ENCODE results near the gene FGFR4.
A peak's percentile ranks its signal among the peaks of the same experiment; 100 is the strongest.

FGFR4 gene

DNA sequence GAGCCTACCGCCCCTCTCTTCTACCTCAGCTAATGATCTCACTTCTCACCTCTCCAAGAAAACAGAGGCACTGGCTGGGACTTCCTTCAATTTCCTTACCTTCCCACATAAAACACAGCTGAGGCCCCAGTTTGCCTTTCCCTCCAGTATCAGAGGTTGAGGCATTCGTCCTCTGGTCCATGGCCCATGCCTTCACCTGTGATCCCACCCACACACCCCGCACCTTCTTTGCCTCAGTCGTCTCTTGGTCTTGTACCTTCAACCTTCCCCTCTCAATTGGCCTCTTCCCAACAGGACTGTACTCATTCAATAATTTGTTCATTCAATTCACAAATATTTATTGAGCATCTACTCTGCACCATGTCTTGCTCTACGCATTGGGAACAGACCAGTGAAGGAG, 35.9 kb downstream of the FGFR4 start:
- Histone ChIP-seq H3K9ac (ENCODE audit: low read length in 2 of 2) (no peak overlapping the region), H3K27ac (ENCODE audit: low read length) (no peak overlapping the region), H3K4me1 (ENCODE audit: control insufficient read depth, insufficient read depth, low read length) (no peaks in the 10 kb centered on the region), H3K4me3 (ENCODE audit: low read length in 2 of 2) (no peak overlapping the region), H3K27me3 (ENCODE audit: control insufficient read depth in 1 of 2, insufficient read depth in 2 of 2, low read length in 2 of 2) (no peaks in the 10 kb centered on the region), H3K36me3 (ENCODE audit: control insufficient read depth in 2 of 2, insufficient read depth in 2 of 2, low read length in 2 of 2) (no peaks in the 10 kb centered on the region), H3K9me3 (ENCODE audit: control insufficient read depth in 2 of 2, low read length in 2 of 2) (no peaks in the 10 kb centered on the region)

DNA sequence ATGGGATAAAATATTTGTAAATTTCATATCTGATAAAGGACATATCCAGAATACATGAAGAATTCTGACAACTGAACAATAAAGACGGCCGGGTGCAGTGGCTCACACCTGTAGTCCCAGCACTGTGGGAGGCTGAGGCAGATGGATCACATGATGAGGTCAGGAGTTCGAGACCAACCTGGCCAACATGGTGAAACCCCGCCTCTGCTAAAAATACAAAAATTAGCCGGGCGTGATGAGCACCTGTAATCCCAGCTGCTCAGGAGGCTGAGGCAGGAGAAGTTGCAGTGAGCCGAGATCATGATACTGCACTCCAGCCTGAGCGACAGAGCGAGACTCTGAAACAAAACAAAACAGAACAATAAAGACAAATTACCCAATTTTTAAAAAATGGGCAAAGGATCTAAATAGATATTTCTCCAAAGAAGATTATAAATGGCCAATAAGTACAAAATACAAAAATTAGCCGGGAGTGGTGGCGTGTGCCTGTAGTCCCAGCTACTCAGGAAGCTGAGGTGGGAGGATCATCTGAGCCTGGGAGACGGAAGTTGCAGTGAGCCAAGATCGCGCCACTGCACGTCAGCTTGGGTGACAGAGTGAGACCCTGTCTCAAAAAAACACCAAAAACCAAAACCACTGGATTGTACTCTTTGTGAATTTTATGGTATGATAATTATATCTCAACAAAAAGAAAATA, 37.2 kb downstream of the FGFR4 start:
- no peak overlapping the region for H3K4me3 ChIP-seq (ENCODE audit: low read length in 2 of 2)
- H3K36me3 ChIP-seq (ENCODE audit: control insufficient read depth in 2 of 2, insufficient read depth in 2 of 2, low read length in 2 of 2): no peaks in the 10 kb centered on the region
- no peaks in the 10 kb centered on the region for H3K9me3 ChIP-seq (ENCODE audit: control insufficient read depth in 2 of 2, low read length in 2 of 2)
- no peak overlapping the region for H3K27ac ChIP-seq (ENCODE audit: low read length)
- H3K9ac ChIP-seq (ENCODE audit: low read length in 2 of 2): no peak overlapping the region
- no peaks in the 10 kb centered on the region for H3K4me1 ChIP-seq (ENCODE audit: control insufficient read depth, insufficient read depth, low read length)
- no peaks in the 10 kb centered on the region for H3K27me3 ChIP-seq (ENCODE audit: control insufficient read depth in 1 of 2, insufficient read depth in 2 of 2, low read length in 2 of 2)

GRCh38 chr5:177124486-177124991, 37.8 kb downstream of the FGFR4 start:
- Histone ChIP-seq H3K4me3 (ENCODE audit: low read length in 2 of 2) (no peak overlapping the region), H3K9ac (ENCODE audit: low read length in 2 of 2) (no peak overlapping the region), H3K27me3 (ENCODE audit: control insufficient read depth in 1 of 2, insufficient read depth in 2 of 2, low read length in 2 of 2) (no peaks in the 10 kb centered on the region), H3K4me1 (ENCODE audit: control insufficient read depth, insufficient read depth, low read length) (no peaks in the 10 kb centered on the region), H3K36me3 (ENCODE audit: control insufficient read depth in 2 of 2, insufficient read depth in 2 of 2, low read length in 2 of 2) (no peaks in the 10 kb centered on the region), H3K9me3 (ENCODE audit: control insufficient read depth in 2 of 2, low read length in 2 of 2) (no peaks in the 10 kb centered on the region), H3K27ac (ENCODE audit: low read length) (no peak overlapping the region)

- no peak overlapping the region for H3K4me3 ChIP-seq (ENCODE audit: low read length in 2 of 2)
- H3K4me1 ChIP-seq (ENCODE audit: control insufficient read depth, insufficient read depth, low read length): no peaks in the 10 kb centered on the region
- H3K9me3 ChIP-seq (ENCODE audit: control insufficient read depth in 2 of 2, low read length in 2 of 2): no peaks in the 10 kb centered on the region
- no peaks in the 10 kb centered on the region for H3K36me3 ChIP-seq (ENCODE audit: control insufficient read depth in 2 of 2, insufficient read depth in 2 of 2, low read length in 2 of 2)
- no peak overlapping the region for H3K9ac ChIP-seq (ENCODE audit: low read length in 2 of 2)
- no peak overlapping the region for H3K27ac ChIP-seq (ENCODE audit: low read length)
- H3K27me3 ChIP-seq (ENCODE audit: control insufficient read depth in 1 of 2, insufficient read depth in 2 of 2, low read length in 2 of 2): no peaks in the 10 kb centered on the region
Measured at GRCh38 chr5:177126771-177127170, 40.1 kb downstream of the FGFR4 start.

GRCh38 chr5:177128551-177128981, 41.9 kb downstream of the FGFR4 start:
- Histone ChIP-seq H3K4me3 (ENCODE audit: low read length in 2 of 2) (no peak overlapping the region), H3K9ac (ENCODE audit: low read length in 2 of 2) (no peak overlapping the region), H3K36me3 (ENCODE audit: control insufficient read depth in 2 of 2, insufficient read depth in 2 of 2, low read length in 2 of 2) (no peaks in the 10 kb centered on the region), H3K9me3 (ENCODE audit: control insufficient read depth in 2 of 2, low read length in 2 of 2) (no peaks in the 10 kb centered on the region), H3K27ac (ENCODE audit: low read length) (no peak overlapping the region), H3K27me3 (ENCODE audit: control insufficient read depth in 1 of 2, insufficient read depth in 2 of 2, low read length in 2 of 2) (no peaks in the 10 kb centered on the region), H3K4me1 (ENCODE audit: control insufficient read depth, insufficient read depth, low read length) (peaks cover 9% of the 10 kb centered on the region)

- Histone ChIP-seq H3K4me3 (ENCODE audit: low read length in 2 of 2) (no peak overlapping the region), H3K27me3 (ENCODE audit: control insufficient read depth in 1 of 2, insufficient read depth in 2 of 2, low read length in 2 of 2) (no peaks in the 10 kb centered on the region), H3K9ac (ENCODE audit: low read length in 2 of 2) (no peak overlapping the region), H3K9me3 (ENCODE audit: control insufficient read depth in 2 of 2, low read length in 2 of 2) (no peaks in the 10 kb centered on the region), H3K27ac (ENCODE audit: low read length) (no peak overlapping the region), H3K4me1 (ENCODE audit: control insufficient read depth, insufficient read depth, low read length) (peaks cover 22% of the 10 kb centered on the region), H3K36me3 (ENCODE audit: control insufficient read depth in 2 of 2, insufficient read depth in 2 of 2, low read length in 2 of 2) (peaks cover 4 to 5% of the 10 kb centered on the region in 2 donors)
Measured at GRCh38 chr5:177130211-177131018, 43.7 kb downstream of the FGFR4 start.

DNA sequence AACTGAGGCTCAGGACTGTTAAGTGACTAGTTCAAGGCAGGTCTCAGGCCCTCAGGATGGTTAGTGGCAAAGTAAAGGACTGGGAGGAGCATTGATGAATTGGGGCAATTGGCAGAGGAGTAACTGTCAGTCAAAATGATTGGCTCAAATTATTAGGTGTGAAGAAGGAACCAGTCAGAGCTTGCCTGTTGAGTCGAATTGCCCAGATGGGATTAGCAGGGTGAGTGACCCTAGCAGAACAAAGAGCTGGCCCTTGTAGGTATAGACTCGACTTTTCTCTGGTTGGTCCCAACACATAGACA, 44.3 kb downstream of the FGFR4 start:
- Histone ChIP-seq H3K27ac (ENCODE audit: low read length) (no peak overlapping the region), H3K4me3 (ENCODE audit: low read length in 2 of 2) (no peak overlapping the region), H3K9me3 (ENCODE audit: control insufficient read depth in 2 of 2, low read length in 2 of 2) (no peaks in the 10 kb centered on the region), H3K36me3 (ENCODE audit: control insufficient read depth in 2 of 2, insufficient read depth in 2 of 2, low read length in 2 of 2) (peaks cover 5 to 9% of the 10 kb centered on the region in 2 donors), H3K4me1 (ENCODE audit: control insufficient read depth, insufficient read depth, low read length) (peaks cover 28% of the 10 kb centered on the region), H3K27me3 (ENCODE audit: control insufficient read depth in 1 of 2, insufficient read depth in 2 of 2, low read length in 2 of 2) (no peaks in the 10 kb centered on the region), H3K9ac (ENCODE audit: low read length in 2 of 2) (no peak overlapping the region)

DNA sequence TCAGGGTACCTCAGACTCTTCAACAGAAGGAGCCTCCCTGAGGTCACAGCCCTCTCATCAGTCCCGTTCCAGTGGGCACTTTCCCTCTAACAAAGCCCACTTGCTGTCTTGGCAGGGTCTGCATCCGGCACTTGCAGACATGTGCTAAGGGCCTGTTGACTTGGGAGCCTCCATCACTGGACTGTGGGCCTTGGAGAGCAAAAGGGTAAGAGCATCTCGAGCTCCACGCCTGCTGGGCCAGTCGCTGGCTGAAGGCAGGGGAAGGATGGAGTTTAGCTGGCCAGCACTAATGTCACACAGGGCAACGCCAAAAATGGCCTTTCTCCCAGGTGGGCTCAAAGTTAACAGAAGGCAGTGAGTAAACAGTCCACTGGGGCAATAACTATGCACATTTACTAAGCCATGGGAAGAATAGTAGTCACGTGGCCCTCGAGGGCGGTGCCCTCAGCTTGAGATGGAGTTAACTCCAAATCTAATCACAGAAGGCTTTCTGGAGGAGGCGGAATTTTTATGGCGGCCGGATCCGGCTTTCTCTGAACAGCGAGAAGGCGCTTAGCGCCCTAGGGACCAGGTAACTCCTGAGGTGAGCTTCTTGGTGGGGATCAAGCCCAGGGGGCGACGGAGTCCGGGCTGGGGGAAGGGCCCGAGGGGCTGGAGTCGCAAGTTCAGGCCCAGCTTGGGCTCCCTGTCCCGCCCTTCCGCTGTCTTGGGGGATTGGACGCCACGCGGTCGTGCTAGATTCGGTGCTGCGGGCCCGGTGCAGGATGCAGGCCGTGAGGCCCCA, 44.8 kb downstream of the FGFR4 start:
- no peak overlapping the region for H3K9ac ChIP-seq (ENCODE audit: low read length in 2 of 2)
- H3K4me1 ChIP-seq (ENCODE audit: control insufficient read depth, insufficient read depth, low read length): peaks cover 32% of the 10 kb centered on the region
- H3K36me3 ChIP-seq (ENCODE audit: control insufficient read depth in 2 of 2, insufficient read depth in 2 of 2, low read length in 2 of 2): peaks cover 9% of the 10 kb centered on the region in 2 donors
- no peaks in the 10 kb centered on the region for H3K9me3 ChIP-seq (ENCODE audit: control insufficient read depth in 2 of 2, low read length in 2 of 2)
- H3K4me3 ChIP-seq (ENCODE audit: low read length in 2 of 2): no peak overlapping the region
- H3K27ac ChIP-seq (ENCODE audit: low read length): no peak overlapping the region
- no peaks in the 10 kb centered on the region for H3K27me3 ChIP-seq (ENCODE audit: control insufficient read depth in 1 of 2, insufficient read depth in 2 of 2, low read length in 2 of 2)

GRCh38 chr5:177132136-177133095, 45.7 kb downstream of the FGFR4 start:
- Histone ChIP-seq H3K36me3 (ENCODE audit: control insufficient read depth in 2 of 2, insufficient read depth in 2 of 2, low read length in 2 of 2) (peaks cover 9% of the 10 kb centered on the region in 2 donors), H3K27ac (ENCODE audit: low read length) (peak overlapping the region; percentile 91), H3K4me1 (ENCODE audit: control insufficient read depth, insufficient read depth, low read length) (peaks cover 34% of the 10 kb centered on the region), H3K9ac (ENCODE audit: low read length in 2 of 2) (peak overlapping the region; percentile 55 to 83), H3K27me3 (ENCODE audit: control insufficient read depth in 1 of 2, insufficient read depth in 2 of 2, low read length in 2 of 2) (no peaks in the 10 kb centered on the region), H3K9me3 (ENCODE audit: control insufficient read depth in 2 of 2, low read length in 2 of 2) (no peaks in the 10 kb centered on the region), H3K4me3 (ENCODE audit: low read length in 2 of 2) (peak overlapping the region; percentile 58 to 76)

Data from stomach smooth muscle (tissue), 2 donors.